GM19468 (cell line): Measurements from ENCODE around the gene SCTR.
A peak's percentile ranks its signal among the peaks of the same experiment; 100 is the strongest.

Experiments
- ATAC-seq: cut with Tn5 transposase; IDR thresholded peaks from one replicate; pipeline ENCODE4 v1.9.1; 2021; ENCODE audit warnings: mild to moderate bottlenecking, moderate library complexity, moderate number of reproducible peaks; ENCODE audit not compliant: unreplicated experiment; ENCODE audit errors: extremely low read depth

Gene SCTR

GRCh38 chr2:119476301-119477112, 47.8 kb downstream of the SCTR start:
- ATAC-seq, result peak; percentile 50

- no peak for ATAC-seq
Measured at GRCh38 chr2:119475857-119476244, 48.4 kb downstream of the SCTR start.

- ATAC-seq, result no peak
Measured at GRCh38 chr2:119475225-119475856, 48.9 kb downstream of the SCTR start.

- ATAC-seq, result no peak
Measured at GRCh38 chr2:119474371-119475224, 49.7 kb downstream of the SCTR start.

GRCh38 chr2:119473621-119474370, 50.5 kb downstream of the SCTR start:
- ATAC-seq, result no peak

- no peak for ATAC-seq
Measured at GRCh38 chr2:119472749-119473148, 51.5 kb downstream of the SCTR start.

GRCh38 chr2:119469661-119470297, 54.5 kb downstream of the SCTR start:
- no peak for ATAC-seq

- no peak for ATAC-seq
Measured at GRCh38 chr2:119469131-119469530, 55.2 kb downstream of the SCTR start.

- no peak for ATAC-seq
Measured at GRCh38 chr2:119468154-119468955, 55.9 kb downstream of the SCTR start.

- ATAC-seq, result no peak
Measured at GRCh38 chr2:119466373-119466772, 57.9 kb downstream of the SCTR start.

- ATAC-seq, result no peak
Measured at GRCh38 chr2:119465687-119466086, 58.6 kb downstream of the SCTR start.

- no peak for ATAC-seq
Measured at GRCh38 chr2:119464981-119465380, 59.3 kb downstream of the SCTR start.

- ATAC-seq, result no peak
Measured at GRCh38 chr2:119463990-119464389, 60.3 kb downstream of the SCTR start.

GRCh38 chr2:119463136-119463535, 61.1 kb downstream of the SCTR start:
- ATAC-seq, result no peak

- no peak for ATAC-seq
Measured at GRCh38 chr2:119462574-119462973, 61.7 kb downstream of the SCTR start.

GRCh38 chr2:119461811-119462210, 62.5 kb downstream of the SCTR start:
- no peak for ATAC-seq

- no peak for ATAC-seq
Measured at GRCh38 chr2:119460076-119460475, 64.2 kb downstream of the SCTR start.

GRCh38 chr2:119455066-119455718, 69.1 kb downstream of the SCTR start:
- no peak for ATAC-seq
